ENCODE data around the gene NACA. TPM values are rescaled to one million over a fixed set of nuclear protein-coding genes. Genes with fewer than 3 reads are reported as not detected.

Gene NACA
- total and polyA plus RNA-seq, 11 donors = 361 to 1,208 (median 546) TPM

GRCh38 chr12:56722832-56723231, 2.3 kb downstream of the NACA start:
- WGBS, 4 donors = 61 to 78% (median 70%) methylated on average over 4 of the region's 4 CpGs
- DNase-seq (no peak), ATAC-seq (no peak)
- peak overlapping the region in 7 of 12 donors; percentile 18 to 97 (median 93) for H3K27ac ChIP-seq
- H3K36me3 ChIP-seq = peaks cover 0 to 49% (median 25%) of the 10 kb centered on the region in 9 donors
- no peaks in the 10 kb centered on the region for H3K27me3 ChIP-seq
- peaks cover 9 to 70% (median 54%) of the 10 kb centered on the region in 12 donors for H3K4me1 ChIP-seq
- H3K4me3 ChIP-seq = peak overlapping the region in 9 of 12 donors; percentile 68 to 98 (median 79)
- intact Hi-C loops (cut with DNase I) = loop anchor here in 8 of 10 donors (5.0 to 10.0 kb wide), 4 partner anchors 36 to 81 kb away; partner anchors contain the start of genes ATP5F1B (in 6 of the 8) and PTGES3 (in 4 of the 8)
- no peaks in the 10 kb centered on the region for H3K9me3 ChIP-seq
- no peak for TF ChIP-seq CTCF (IDR thresholded peaks at IDR 0.05)
- TF ChIP-seq POLR2A (IDR thresholded peaks at IDR 0.05) = no peak

GRCh38 chr12:56721721-56722120, 3.4 kb downstream of the NACA start:
- TF ChIP-seq CTCF (IDR thresholded peaks at IDR 0.05) (no peak), POLR2A (IDR thresholded peaks at IDR 0.05) (no peak)
- no peak for DNase-seq
- no peaks in the 10 kb centered on the region for H3K9me3 ChIP-seq
- H3K36me3 ChIP-seq = peaks cover 0 to 49% (median 26%) of the 10 kb centered on the region in 9 donors
- intact Hi-C loops (cut with DNase I) = loop anchor here in 8 of 10 donors (5.0 to 10.0 kb wide), 4 partner anchors 34 to 79 kb away; partner anchors contain the start of genes ATP5F1B (in 6 of the 8) and PTGES3 (in 4 of the 8)
- H3K27me3 ChIP-seq = no peaks in the 10 kb centered on the region
- WGBS, 4 donors = 23 to 38% (median 31%) methylated on average over 2 of the region's 2 CpGs
- no peak for ATAC-seq
- peak overlapping the region in 8 of 12 donors; percentile 10 to 91 (median 79) for H3K4me3 ChIP-seq
- peak overlapping the region in 8 of 12 donors; percentile 1 to 97 (median 74) for H3K27ac ChIP-seq
- H3K4me1 ChIP-seq = peaks cover 9 to 78% (median 58%) of the 10 kb centered on the region in 12 donors

GRCh38 chr12:56721216-56721615, 3.9 kb downstream of the NACA start:
- Histone ChIP-seq H3K27ac (peak overlapping the region in 7 of 12 donors; percentile 1 to 97 (median 59)), H3K9me3 (no peaks in the 10 kb centered on the region), H3K4me3 (peak overlapping the region in 4 of 12 donors; percentile 10 to 89 (median 71)), H3K27me3 (no peaks in the 10 kb centered on the region), H3K36me3 (peaks cover 0 to 52% (median 32%) of the 10 kb centered on the region in 9 donors), H3K4me1 (peaks cover 9 to 83% (median 61%) of the 10 kb centered on the region in 12 donors)
- ATAC-seq = no peak
- TF ChIP-seq POLR2A (IDR thresholded peaks at IDR 0.05) (no peak), CTCF (IDR thresholded peaks at IDR 0.05) (no peak)
- intact Hi-C loops (cut with DNase I) = loop anchor here in 8 of 10 donors (5.0 to 10.0 kb wide), 4 partner anchors 34 to 79 kb away; partner anchors contain the start of genes ATP5F1B (in 6 of the 8) and PTGES3 (in 4 of the 8)
- WGBS, 4 donors = 37 to 48% (median 46%) methylated on average over 2 of the region's 2 CpGs
- no peak for DNase-seq

GRCh38 chr12:56720731-56721151, 4.4 kb downstream of the NACA start:
- DNase-seq = no peak
- no peak for TF ChIP-seq CTCF (IDR thresholded peaks at IDR 0.05)
- no peak for TF ChIP-seq POLR2A (IDR thresholded peaks at IDR 0.05)
- Histone ChIP-seq H3K27ac (peak overlapping the region in 4 of 12 donors; percentile 37 to 97 (median 76)), H3K4me1 (peaks cover 9 to 84% (median 61%) of the 10 kb centered on the region in 12 donors), H3K4me3 (no peak overlapping the region), H3K27me3 (no peaks in the 10 kb centered on the region), H3K9me3 (no peaks in the 10 kb centered on the region), H3K36me3 (peaks cover 0 to 57% (median 36%) of the 10 kb centered on the region in 9 donors)
- no peak for ATAC-seq
- intact Hi-C loops (cut with DNase I) = loop anchor here in 8 of 10 donors (5.0 to 10.0 kb wide), 4 partner anchors 33 to 78 kb away; partner anchors contain the start of genes ATP5F1B (in 6 of the 8) and PTGES3 (in 4 of the 8)
- 32 to 74% (median 71%) methylated on average over 1 of the region's 1 CpG for WGBS, 4 donors

Data from heart left ventricle (tissue), 16 donors.